Measurements from ENCODE around the gene MIDN. TPM values are rescaled to one million over a fixed set of nuclear protein-coding genes. Genes with fewer than 3 reads are reported as not detected.
A peak's percentile ranks its signal among the peaks of the same experiment; 100 is the strongest.

MIDN gene
- total and polyA plus RNA-seq, 3 donors from 2014 or later, result 30.3 to 42.4 (median 38.2) TPM

GRCh38 chr19:1263188-1263587 lies 14.8 kb downstream of the MIDN start:
- H3K9me3 ChIP-seq, result no peaks in the 10 kb centered on the region
- no peaks in the 10 kb centered on the region for H3K27me3 ChIP-seq
- no peak for TF ChIP-seq POLR2A (IDR thresholded peaks at IDR 0.05)
- TF ChIP-seq CTCF (IDR thresholded peaks at IDR 0.05), result no peak
- 68 to 76% methylated on average over 5 of the region's 5 CpGs for WGBS, 2 donors
- no peak for DNase-seq
- H3K4me1 ChIP-seq, result peaks cover 76% of the 10 kb centered on the region
- intact Hi-C loops (cut with DNase I; ENCODE audit: low total_unique reads), result no loop called here
- no peaks in the 10 kb centered on the region for H3K36me3 ChIP-seq (ENCODE audit: low read depth, missing control alignments)
- H3K27ac ChIP-seq, result no peak overlapping the region
- H3K4me3 ChIP-seq, result no peak overlapping the region

- Histone ChIP-seq H3K9me3 (no peaks in the 10 kb centered on the region), H3K27me3 (no peaks in the 10 kb centered on the region), H3K27ac (peak overlapping the region; percentile 68 to 89), H3K4me1 (peaks cover 70% of the 10 kb centered on the region), H3K4me3 (no peak overlapping the region), H3K36me3 (ENCODE audit: low read depth, missing control alignments) (no peaks in the 10 kb centered on the region)
- 60 to 62% methylated on average over 7 to 26 of the region's 26 CpGs for WGBS, 2 donors
- TF ChIP-seq POLR2A (IDR thresholded peaks at IDR 0.05), result no peak
- no peak for TF ChIP-seq CTCF (IDR thresholded peaks at IDR 0.05)
- intact Hi-C loops (cut with DNase I; ENCODE audit: low total_unique reads), result no loop called here
- peak; percentile 59 for DNase-seq
These were observed 16.6 kb downstream of the MIDN start for GRCh38 chr19:1264801-1265614.

- no peak for DNase-seq
- no peak for TF ChIP-seq CTCF (IDR thresholded peaks at IDR 0.05)
- TF ChIP-seq POLR2A (IDR thresholded peaks at IDR 0.05), result no peak
- Histone ChIP-seq H3K27me3 (no peaks in the 10 kb centered on the region), H3K4me3 (peak overlapping the region in 1 of 2 donors; percentile 60), H3K4me1 (peaks cover 70% of the 10 kb centered on the region), H3K27ac (peak overlapping the region; percentile 68 to 89), H3K9me3 (no peaks in the 10 kb centered on the region), H3K36me3 (ENCODE audit: low read depth, missing control alignments) (no peaks in the 10 kb centered on the region)
- intact Hi-C loops (cut with DNase I; ENCODE audit: low total_unique reads), result no loop called here
- 2 to 13% methylated on average over 8 to 16 of the region's 28 CpGs for WGBS, 2 donors
These were observed 17.3 kb downstream of the MIDN start for GRCh38 chr19:1265615-1266128.

GRCh38 chr19:1266129-1266915 lies 17.9 kb downstream of the MIDN start:
- TF ChIP-seq POLR2A (IDR thresholded peaks at IDR 0.05), result no peak
- TF ChIP-seq CTCF (IDR thresholded peaks at IDR 0.05), result no peak
- Histone ChIP-seq H3K27ac (peak overlapping the region; percentile 68 to 89), H3K36me3 (ENCODE audit: low read depth, missing control alignments) (no peaks in the 10 kb centered on the region), H3K4me3 (peak overlapping the region; percentile 50 to 60), H3K27me3 (no peaks in the 10 kb centered on the region), H3K9me3 (no peaks in the 10 kb centered on the region), H3K4me1 (peaks cover 74% of the 10 kb centered on the region)
- intact Hi-C loops (cut with DNase I; ENCODE audit: low total_unique reads), result no loop called here
- peak; percentile 84 for DNase-seq
- 0 to 6% methylated on average over 28 to 57 of the region's 84 CpGs for WGBS, 2 donors
